Esophagus squamous epithelium (tissue), 4 donors: ENCODE data around the gene CIB4.

ENCODE experiments used
- POLR2A ChIP-seq, 4 donors: fragments of 450-650 bp; IDR thresholded peaks; one replicate each; pipeline ENCODE4 v1.6.1; 2017; ENCODE audit warnings: antibody characterized with exemption in 4 of 4, mild to moderate bottlenecking in 4 of 4, moderate library complexity in 3 of 4
- TF ChIP-seq, protein P1 (sequence below), 6 experiments: fragments of 450-650 bp in 4 of 6; fragments of 200-600 bp in 2 of 6; sonication (generic) in 2 of 6; IDR thresholded peaks; one replicate each; pipeline ENCODE4 v1.5.1; 2016 to 2019; ENCODE audit warnings: antibody characterized with exemption in 6 of 6, mild to moderate bottlenecking in 4 of 6, moderate library complexity in 4 of 6

DNA sequence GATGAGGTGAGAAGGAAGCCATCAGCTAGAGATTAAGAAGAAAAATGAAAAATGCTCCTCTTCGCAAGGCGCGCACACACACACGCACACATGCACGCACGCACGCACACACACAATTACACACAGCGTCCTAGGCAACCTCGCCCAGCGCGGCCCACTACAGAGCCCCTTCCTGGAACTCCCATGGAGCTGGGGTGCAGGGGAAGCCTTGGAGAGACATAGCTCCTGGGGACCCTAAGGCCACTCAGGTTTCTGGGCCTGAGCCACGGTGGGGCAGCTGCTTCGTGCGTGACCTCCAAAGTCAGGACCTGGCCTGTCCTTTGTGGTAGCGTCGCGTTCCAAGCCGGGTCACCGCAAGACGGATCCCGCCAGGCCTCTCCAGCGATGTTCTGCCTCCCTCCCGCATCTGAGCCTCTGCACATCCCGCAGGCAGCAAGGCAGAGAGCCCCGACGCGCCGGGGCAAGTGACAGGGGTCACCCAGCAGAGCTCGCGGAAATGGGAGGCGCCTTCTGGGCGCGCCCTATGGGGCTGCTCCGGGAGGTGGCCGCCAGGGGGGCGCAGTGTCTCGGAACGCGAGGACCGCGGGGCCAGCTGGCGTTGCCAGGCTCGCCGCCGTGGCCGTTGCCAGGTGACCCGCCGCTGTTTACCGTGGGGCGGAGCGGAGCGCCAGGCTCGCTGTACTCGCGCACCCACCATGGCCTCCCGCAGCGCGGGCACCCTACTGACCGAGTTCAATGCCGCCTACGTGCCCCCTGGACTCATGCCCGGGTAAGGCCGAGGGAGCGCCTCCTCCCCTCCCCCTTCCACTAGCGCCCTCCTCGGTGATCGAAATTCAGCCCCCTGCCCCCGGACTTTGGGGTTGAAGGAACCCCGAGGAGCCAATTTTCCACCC lies 79.0 kb downstream of the CIB4 start:
- TF ChIP-seq, protein P1, sequence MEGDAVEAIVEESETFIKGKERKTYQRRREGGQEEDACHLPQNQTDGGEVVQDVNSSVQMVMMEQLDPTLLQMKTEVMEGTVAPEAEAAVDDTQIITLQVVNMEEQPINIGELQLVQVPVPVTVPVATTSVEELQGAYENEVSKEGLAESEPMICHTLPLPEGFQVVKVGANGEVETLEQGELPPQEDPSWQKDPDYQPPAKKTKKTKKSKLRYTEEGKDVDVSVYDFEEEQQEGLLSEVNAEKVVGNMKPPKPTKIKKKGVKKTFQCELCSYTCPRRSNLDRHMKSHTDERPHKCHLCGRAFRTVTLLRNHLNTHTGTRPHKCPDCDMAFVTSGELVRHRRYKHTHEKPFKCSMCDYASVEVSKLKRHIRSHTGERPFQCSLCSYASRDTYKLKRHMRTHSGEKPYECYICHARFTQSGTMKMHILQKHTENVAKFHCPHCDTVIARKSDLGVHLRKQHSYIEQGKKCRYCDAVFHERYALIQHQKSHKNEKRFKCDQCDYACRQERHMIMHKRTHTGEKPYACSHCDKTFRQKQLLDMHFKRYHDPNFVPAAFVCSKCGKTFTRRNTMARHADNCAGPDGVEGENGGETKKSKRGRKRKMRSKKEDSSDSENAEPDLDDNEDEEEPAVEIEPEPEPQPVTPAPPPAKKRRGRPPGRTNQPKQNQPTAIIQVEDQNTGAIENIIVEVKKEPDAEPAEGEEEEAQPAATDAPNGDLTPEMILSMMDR (IDR thresholded peaks at IDR 0.05), result peak in 2 of 6 experiments; percentile 25 to 32
- TF ChIP-seq POLR2A (IDR thresholded peaks at IDR 0.05), result no peak
